IPS-15b (cell line): ENCODE data around the gene ASAP2.
A peak's percentile ranks its signal among the peaks of the same experiment; 100 is the strongest.

Experiments
- H3K27me3 ChIP-seq: one replicate; pipeline ENCODE4 v1.6.1; 2013; ENCODE audit warnings: low read length; ENCODE audit not compliant: control insufficient read depth, insufficient read depth
- H3K36me3 ChIP-seq: one replicate; pipeline ENCODE4 v1.6.1; 2013; ENCODE audit warnings: low read length; ENCODE audit not compliant: control insufficient read depth, insufficient read depth
- H3K4me1 ChIP-seq: one replicate; pipeline ENCODE4 v1.6.1; 2013; ENCODE audit warnings: mild to moderate bottlenecking, low read length; ENCODE audit not compliant: control insufficient read depth, insufficient read depth
- H3K4me3 ChIP-seq: one replicate; pipeline ENCODE4 v1.5.1; 2013; ENCODE audit warnings: low read depth, low read length
- H3K9ac ChIP-seq: one replicate; pipeline ENCODE4 v1.6.1; 2013; ENCODE audit warnings: low read depth, mild to moderate bottlenecking, low read length
- H3K9me3 ChIP-seq: one replicate; pipeline ENCODE4 v1.6.1; 2013; ENCODE audit warnings: mild to moderate bottlenecking, low read length; ENCODE audit not compliant: control insufficient read depth, insufficient read depth

The ASAP2 gene

DNA sequence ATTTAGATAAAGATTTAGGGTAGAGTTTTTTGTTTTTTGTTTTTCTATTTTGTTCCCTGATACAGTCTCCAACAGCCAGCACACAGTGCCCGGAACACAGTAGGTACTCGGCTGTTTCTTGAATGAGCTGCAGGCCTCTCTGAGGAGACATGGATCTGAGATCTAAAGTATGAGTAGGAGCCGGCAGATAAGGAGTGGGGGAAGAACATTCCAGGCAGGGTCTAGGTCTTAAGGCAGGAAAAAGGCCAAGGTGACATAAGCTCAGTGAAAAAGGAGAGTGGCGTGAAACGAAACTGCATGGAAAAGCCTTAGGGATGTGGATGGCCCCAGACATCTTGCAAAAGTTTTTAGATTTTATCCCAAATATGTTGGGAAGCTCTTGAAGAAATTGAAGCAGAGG lies 122.3 kb downstream of the ASAP2 start:
- Histone ChIP-seq H3K9me3 (no peaks in the 10 kb centered on the region), H3K36me3 (peaks cover 6% of the 10 kb centered on the region), H3K9ac (no peak overlapping the region), H3K4me3 (no peak overlapping the region), H3K4me1 (no peaks in the 10 kb centered on the region), H3K27me3 (no peaks in the 10 kb centered on the region)

DNA sequence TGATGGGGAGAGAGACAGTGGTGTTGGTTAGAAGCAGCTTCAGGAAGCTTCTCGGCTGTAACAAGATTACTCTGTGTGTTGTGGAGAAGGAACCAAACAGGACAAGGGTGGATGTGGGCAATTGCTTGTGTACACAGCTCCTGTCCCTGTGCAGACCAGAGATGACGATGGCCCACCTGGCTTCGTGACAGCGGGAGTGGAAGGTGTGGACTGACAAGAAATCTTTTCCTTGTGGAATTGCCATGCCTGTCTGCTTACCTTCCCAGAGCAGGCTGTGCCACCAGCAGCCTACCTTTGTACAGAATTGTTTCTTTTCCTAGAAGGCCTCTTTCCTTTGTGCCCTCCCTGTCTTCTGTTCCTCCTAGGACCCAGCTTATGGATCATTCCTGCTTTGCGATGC lies 122.9 kb downstream of the ASAP2 start:
- Histone ChIP-seq H3K4me1 (no peaks in the 10 kb centered on the region), H3K9ac (no peak overlapping the region)

DNA sequence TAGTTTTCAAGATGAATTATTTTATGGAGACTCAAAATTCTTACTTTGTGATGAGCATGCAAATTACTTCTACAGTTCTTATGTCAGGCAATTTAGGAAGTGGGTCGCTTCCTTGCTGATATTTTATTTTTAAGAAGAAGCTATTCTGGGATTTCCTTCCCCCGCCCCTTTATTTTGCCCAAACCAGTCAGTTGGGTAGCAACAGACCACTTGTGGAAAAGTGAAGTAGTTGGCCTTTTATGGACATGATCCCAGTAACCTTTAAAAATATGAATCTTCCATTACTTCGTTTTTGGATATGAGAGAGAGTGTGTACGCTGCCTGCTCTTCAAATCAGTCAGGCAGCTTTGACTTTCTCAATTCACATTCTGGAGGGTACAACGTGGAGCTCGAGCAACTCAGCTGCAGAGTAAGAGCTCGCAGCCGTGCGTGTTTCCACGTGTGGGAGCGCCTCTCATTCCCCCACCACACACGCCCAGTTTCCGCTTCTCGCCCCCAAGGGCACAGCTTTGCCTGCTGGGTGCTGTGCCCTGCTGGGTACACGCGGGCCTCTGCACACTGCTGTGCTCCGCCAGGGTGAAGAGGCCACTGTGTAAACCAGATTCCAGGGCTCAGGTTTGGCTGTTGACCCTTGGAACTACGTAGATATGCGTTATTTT lies 124.1 kb downstream of the ASAP2 start:
- H3K27me3 ChIP-seq, result no peaks in the 10 kb centered on the region
- H3K36me3 ChIP-seq, result peaks cover 3% of the 10 kb centered on the region
- H3K4me1 ChIP-seq, result no peaks in the 10 kb centered on the region
- no peak overlapping the region for H3K9ac ChIP-seq
- no peaks in the 10 kb centered on the region for H3K9me3 ChIP-seq
- H3K4me3 ChIP-seq, result no peak overlapping the region

More for the DNA sequence above, 122.9 kb downstream of the ASAP2 start:
- Histone ChIP-seq H3K27me3 (no peaks in the 10 kb centered on the region), H3K4me3 (no peak overlapping the region), H3K36me3 (peaks cover 4% of the 10 kb centered on the region), H3K9me3 (no peaks in the 10 kb centered on the region)

DNA sequence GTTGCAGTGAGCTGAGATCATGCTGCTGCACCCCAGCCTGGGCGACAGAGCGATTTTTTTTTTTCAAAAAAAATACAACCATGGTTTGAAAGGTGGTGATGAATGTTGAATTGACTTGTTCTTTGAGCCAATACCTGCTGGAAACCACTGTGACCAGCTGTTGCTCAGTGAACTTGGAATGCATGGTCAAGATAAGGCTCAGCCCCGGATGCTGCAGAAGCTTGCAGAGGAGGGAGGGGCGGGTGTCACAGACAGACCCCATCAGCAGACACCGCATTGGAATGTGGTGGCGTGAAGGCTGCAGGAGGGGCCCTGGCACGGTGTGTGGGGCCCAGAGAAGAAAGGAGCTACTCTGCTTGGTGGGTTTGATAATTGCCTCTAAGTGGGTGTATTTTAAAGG lies 125.1 kb downstream of the ASAP2 start:
- H3K9ac ChIP-seq, result no peak overlapping the region
- H3K36me3 ChIP-seq, result peaks cover 3% of the 10 kb centered on the region
- H3K9me3 ChIP-seq, result no peaks in the 10 kb centered on the region
- H3K27me3 ChIP-seq, result no peaks in the 10 kb centered on the region
- H3K4me1 ChIP-seq, result no peaks in the 10 kb centered on the region
- H3K4me3 ChIP-seq, result no peak overlapping the region

DNA sequence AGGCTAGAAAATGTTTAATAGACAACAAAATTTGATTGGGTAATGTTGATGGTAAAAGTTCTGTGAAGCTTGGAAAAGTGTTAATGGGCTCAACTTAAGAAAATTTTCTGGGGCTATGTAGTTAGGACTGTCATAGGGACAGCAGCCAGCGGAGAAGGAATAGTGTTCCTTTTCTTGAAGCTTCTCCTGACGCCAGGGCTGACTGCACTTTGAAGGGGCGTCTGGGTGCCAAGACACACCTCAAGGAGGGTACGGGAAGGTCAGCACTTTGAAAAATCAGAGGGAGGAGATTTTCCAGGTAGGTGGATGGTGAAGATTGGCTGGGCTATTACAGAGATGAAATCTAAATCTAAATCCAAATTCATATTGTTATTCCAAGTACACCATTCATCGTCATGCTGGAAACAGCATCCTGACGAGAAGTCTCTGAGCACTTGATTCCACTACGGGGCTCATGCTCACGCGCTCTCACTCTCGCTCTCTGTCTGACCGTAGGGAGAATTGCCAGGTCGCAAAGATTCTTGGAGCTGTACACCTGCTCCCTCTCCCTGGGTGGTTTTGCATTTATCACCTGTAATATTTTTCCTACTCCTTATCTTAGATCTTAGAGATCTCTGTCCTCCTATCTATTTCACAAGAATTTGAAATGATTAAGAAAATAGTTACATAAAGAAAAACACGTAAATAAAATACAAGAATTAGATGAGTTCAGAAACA lies 125.7 kb downstream of the ASAP2 start:
- Histone ChIP-seq H3K9ac (no peak overlapping the region), H3K4me1 (no peaks in the 10 kb centered on the region), H3K36me3 (peaks cover 3% of the 10 kb centered on the region), H3K9me3 (no peaks in the 10 kb centered on the region), H3K27me3 (no peaks in the 10 kb centered on the region), H3K4me3 (no peak overlapping the region)

DNA sequence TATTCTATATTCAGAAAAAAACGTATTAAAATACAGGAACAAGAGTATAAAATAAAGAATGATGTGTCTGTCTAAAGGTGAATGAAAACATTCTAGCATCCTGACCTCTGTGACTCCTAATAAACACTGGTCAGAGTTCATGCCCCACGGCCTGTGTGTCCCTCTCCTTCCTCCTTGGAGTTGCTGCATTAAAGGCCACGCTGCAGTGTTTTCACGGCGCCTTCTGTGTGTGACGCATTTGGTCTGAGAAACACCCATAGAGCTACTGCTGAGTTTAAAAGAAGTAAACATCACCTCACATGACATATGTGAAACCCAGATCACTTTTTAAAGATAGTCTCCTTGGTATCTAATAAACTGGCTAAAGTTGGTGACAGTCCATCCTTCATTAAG lies 126.2 kb downstream of the ASAP2 start:
- H3K9me3 ChIP-seq, result no peaks in the 10 kb centered on the region
- no peak overlapping the region for H3K4me3 ChIP-seq
- H3K9ac ChIP-seq, result no peak overlapping the region
- H3K4me1 ChIP-seq, result no peaks in the 10 kb centered on the region
- no peaks in the 10 kb centered on the region for H3K27me3 ChIP-seq
- H3K36me3 ChIP-seq, result peaks cover 3% of the 10 kb centered on the region

DNA sequence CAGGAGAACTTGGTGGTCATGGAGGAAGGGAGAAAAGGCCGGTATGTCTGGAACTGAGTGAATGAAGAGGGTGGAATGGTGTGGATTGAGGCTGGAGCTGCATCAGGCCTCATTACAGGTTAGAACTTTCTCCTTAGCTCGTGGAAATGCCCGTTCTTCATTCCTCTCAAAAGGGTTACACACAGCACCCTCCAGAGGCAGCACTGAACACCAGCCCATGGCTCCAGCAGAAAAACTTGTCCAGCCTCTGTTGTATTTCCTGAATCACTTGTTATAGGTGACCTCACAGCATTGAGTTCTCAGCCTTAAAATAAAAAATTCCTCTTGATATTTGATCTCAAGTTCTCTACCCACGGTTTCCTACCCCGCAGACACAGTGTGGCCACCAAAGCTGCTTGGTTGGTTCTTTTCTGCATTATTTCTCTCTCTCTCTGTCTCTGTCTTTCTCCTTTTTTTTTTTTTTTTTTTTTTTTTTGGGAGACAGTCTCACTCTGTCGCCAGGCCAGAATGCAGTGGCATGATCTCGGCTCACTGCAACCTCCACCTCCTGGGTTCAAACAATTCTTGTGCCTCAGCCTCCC lies 127.1 kb downstream of the ASAP2 start:
- Histone ChIP-seq H3K4me1 (no peaks in the 10 kb centered on the region), H3K9ac (no peak overlapping the region)

DNA sequence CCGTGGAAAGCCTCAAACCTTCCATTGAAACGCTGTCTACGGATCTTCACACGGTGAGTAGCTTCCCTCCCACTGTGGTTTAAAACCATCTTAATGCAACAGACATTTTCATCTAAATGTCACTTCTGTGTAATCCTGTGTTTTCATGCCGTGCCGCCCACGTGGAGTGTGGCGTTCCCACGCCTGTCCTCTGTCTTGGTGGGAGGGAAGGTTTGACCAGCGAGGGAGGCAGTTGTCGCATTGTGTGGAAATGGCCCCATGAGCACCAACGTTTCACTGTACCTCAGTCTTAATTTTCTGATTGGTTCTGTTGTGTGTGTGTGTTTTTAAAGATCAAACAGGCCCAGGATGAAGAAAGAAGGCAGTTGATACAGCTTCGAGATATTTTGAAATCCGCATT lies 128.1 kb downstream of the ASAP2 start:
- H3K36me3 ChIP-seq, result no peaks in the 10 kb centered on the region
- peak overlapping the region; percentile 47 for H3K9ac ChIP-seq
- H3K27me3 ChIP-seq, result no peaks in the 10 kb centered on the region
- H3K4me1 ChIP-seq, result no peaks in the 10 kb centered on the region
- H3K9me3 ChIP-seq, result no peaks in the 10 kb centered on the region
- no peak overlapping the region for H3K4me3 ChIP-seq

More for the DNA sequence above, 127.1 kb downstream of the ASAP2 start:
- Histone ChIP-seq H3K36me3 (peaks cover 3% of the 10 kb centered on the region), H3K4me3 (no peak overlapping the region), H3K9me3 (no peaks in the 10 kb centered on the region), H3K27me3 (no peaks in the 10 kb centered on the region)

DNA sequence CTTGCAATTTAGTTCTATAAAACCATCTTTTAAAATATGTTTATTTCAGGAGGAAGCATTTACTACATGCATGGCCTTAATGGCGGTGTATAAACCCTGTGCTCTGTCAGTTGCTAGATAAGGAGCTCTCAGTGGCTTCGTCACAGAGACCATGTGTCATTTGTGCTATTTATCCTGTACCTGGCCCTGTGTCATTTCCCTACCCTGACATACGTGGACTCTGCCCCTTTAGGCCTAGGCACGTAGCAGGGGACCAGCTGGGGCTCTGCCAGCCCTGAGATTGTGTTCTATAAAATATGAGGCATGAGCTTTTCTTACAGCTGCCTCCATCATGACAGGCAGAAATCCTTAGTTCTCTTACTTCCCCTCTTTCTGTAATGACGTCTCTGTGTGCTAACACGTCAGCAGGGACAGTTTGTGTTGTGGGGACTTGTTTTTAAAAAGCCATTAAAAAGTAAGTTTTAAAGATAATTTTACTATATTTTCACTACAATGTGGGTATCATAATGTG lies 128.8 kb downstream of the ASAP2 start:
- no peaks in the 10 kb centered on the region for H3K4me1 ChIP-seq
- H3K27me3 ChIP-seq, result no peaks in the 10 kb centered on the region
- no peaks in the 10 kb centered on the region for H3K36me3 ChIP-seq
- no peak overlapping the region for H3K4me3 ChIP-seq
- H3K9ac ChIP-seq, result no peak overlapping the region
- no peaks in the 10 kb centered on the region for H3K9me3 ChIP-seq

DNA sequence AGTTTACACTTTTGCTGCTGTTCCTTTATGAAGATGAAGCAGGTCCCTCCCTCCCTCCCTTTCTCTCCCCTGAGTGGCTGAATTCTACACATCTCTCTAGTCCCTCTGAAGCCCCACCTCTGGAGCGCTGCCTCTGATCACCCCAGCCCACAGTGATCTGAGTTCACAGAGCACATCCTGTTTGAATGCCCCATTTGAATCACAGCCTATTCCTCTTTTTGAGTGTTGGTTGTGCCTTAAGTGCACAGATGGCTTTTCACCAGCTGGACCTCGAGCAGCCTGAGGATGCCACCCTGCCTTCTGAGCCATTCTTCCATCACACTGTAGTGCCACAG lies 129.6 kb downstream of the ASAP2 start:
- Histone ChIP-seq H3K27me3 (no peaks in the 10 kb centered on the region), H3K4me3 (no peak overlapping the region), H3K36me3 (no peaks in the 10 kb centered on the region), H3K9ac (no peak overlapping the region), H3K4me1 (no peaks in the 10 kb centered on the region), H3K9me3 (no peaks in the 10 kb centered on the region)

DNA sequence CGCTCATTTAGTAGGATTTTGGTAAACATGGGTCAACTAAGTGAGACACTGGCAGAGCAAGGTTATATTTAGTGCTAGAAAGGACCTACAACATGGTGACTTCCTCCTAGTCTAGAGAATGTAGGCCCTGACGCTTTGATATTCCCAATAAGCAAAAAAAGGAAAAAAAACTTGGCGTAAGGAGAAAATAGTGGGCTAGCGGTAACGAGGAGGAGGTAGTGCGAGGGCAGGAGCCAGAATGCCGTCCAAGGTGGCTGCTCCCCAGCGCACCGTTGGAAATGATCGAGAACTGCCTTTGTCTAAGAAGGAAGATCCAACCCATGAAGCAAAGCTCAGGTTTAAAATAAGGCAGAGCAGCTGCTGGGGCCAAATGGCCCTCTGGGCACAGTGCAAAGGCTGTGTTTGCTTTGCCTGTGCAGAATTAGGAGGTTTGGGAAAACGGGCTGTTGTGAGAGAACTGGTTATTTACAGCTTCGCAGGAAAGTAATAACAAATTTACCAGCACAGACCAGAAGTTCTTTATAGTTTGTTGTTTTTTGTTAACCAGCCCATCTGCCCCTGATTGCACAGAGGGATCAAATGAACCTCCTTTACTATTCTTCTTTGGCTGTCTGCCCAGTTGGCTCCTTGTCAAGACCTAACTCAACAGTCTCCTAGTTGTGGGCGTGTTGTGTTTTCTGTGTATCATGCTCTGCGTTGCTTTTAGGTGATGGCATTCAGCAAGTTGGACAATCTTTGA lies 130.1 kb downstream of the ASAP2 start:
- Histone ChIP-seq H3K4me3 (no peak overlapping the region), H3K9me3 (no peaks in the 10 kb centered on the region), H3K27me3 (no peaks in the 10 kb centered on the region), H3K4me1 (no peaks in the 10 kb centered on the region), H3K9ac (no peak overlapping the region), H3K36me3 (no peaks in the 10 kb centered on the region)
